H9 (cell line): ENCODE data around the gene POLG2. TPM values are rescaled to one million over a fixed set of nuclear protein-coding genes. Genes with fewer than 3 reads are reported as not detected.

Experiments used
- DNase-seq: peaks from one replicate; pipeline ENCODE4 v3.0.0-alpha.2; 2017
- H2AFZ ChIP-seq: one replicate; pipeline ENCODE4 v1.6.1; 2013; ENCODE audit warnings: mild to moderate bottlenecking, low read length, control low read depth, moderate library complexity
- H2AK5ac ChIP-seq: 2 replicates; pipeline ENCODE4 v1.6.1; 2013; ENCODE audit warnings: low read length, control low read depth, mixed read lengths; ENCODE audit not compliant: insufficient read length
- H2BK120ac ChIP-seq: one replicate; pipeline ENCODE4 v1.6.1; 2013; ENCODE audit warnings: low read depth, mild to moderate bottlenecking, low read length, control low read depth, inconsistent platforms; ENCODE audit not compliant: poor library complexity, severe bottlenecking
- H2BK12ac ChIP-seq: 2 replicates; pipeline ENCODE4 v1.6.1; 2013; ENCODE audit warnings: low read length, control low read depth, mixed read lengths, low read depth; ENCODE audit not compliant: insufficient read length
- H2BK15ac ChIP-seq: 2 replicates; pipeline ENCODE4 v1.6.1; 2013; ENCODE audit warnings: low read depth, low read length, control low read depth
- H2BK20ac ChIP-seq: one replicate; pipeline ENCODE4 v1.6.1; 2013; ENCODE audit warnings: low read depth, mild to moderate bottlenecking, low read length, control low read depth, inconsistent platforms; ENCODE audit not compliant: poor library complexity, severe bottlenecking
- H2BK5ac ChIP-seq: 2 replicates; pipeline ENCODE4 v1.6.1; 2013; ENCODE audit warnings: low read length, control low read depth, mixed read lengths; ENCODE audit not compliant: insufficient read length
- H3K14ac ChIP-seq: 2 replicates; pipeline ENCODE4 v1.6.1; 2013; ENCODE audit warnings: low read length, control low read depth; ENCODE audit not compliant: insufficient read depth
- H3K18ac ChIP-seq: 2 replicates; pipeline ENCODE4 v1.6.1; 2013; ENCODE audit warnings: low read depth, mild to moderate bottlenecking, mixed read lengths, low read length, control low read depth; ENCODE audit not compliant: insufficient read length
- H3K23ac ChIP-seq: 2 replicates; pipeline ENCODE4 v1.6.1; 2013; ENCODE audit warnings: low read length, control low read depth, mixed read lengths, low read depth; ENCODE audit not compliant: insufficient read length
- H3K23me2 ChIP-seq: 2 replicates; pipeline ENCODE4 v1.6.1; 2013; ENCODE audit warnings: low read depth, mild to moderate bottlenecking, mixed read lengths, low read length, control low read depth; ENCODE audit not compliant: insufficient read length, poor library complexity, severe bottlenecking
- H3K27ac ChIP-seq: 2 replicates; pipeline ENCODE4 v1.5.1; 2013; ENCODE audit warnings: low read length, control low read depth, mixed read lengths, low read depth; ENCODE audit not compliant: insufficient read length
- H3K27me3 ChIP-seq: 2 replicates; pipeline ENCODE4 v1.6.1; 2013; ENCODE audit warnings: low read length, control low read depth, inconsistent platforms; ENCODE audit not compliant: insufficient read depth
- H3K4ac ChIP-seq: 2 replicates; pipeline ENCODE4 v1.6.1; 2013; ENCODE audit warnings: low read depth, mild to moderate bottlenecking, control low read depth, inconsistent platforms, low read length, moderate library complexity
- H3K4me1 ChIP-seq: 2 replicates; pipeline ENCODE4 v1.6.1; 2013; ENCODE audit warnings: low read length, control low read depth, inconsistent platforms; ENCODE audit not compliant: insufficient read depth
- H3K4me2 ChIP-seq: 2 replicates; pipeline ENCODE4 v1.6.1; 2013; ENCODE audit warnings: low read length, control low read depth, mixed read lengths; ENCODE audit not compliant: insufficient read length, insufficient read depth
- H3K56ac ChIP-seq: 2 replicates; pipeline ENCODE4 v1.6.1; 2013; ENCODE audit warnings: low read depth, mild to moderate bottlenecking, mixed read lengths, low read length, control low read depth; ENCODE audit not compliant: insufficient read length
- H3K79me1 ChIP-seq: 2 replicates; pipeline ENCODE4 v1.6.1; 2013; ENCODE audit warnings: low read depth, mild to moderate bottlenecking, moderate library complexity, low read length, control low read depth, inconsistent platforms; ENCODE audit not compliant: insufficient read depth, poor library complexity, severe bottlenecking
- H3K79me2 ChIP-seq: 2 replicates; pipeline ENCODE4 v1.6.1; 2013; ENCODE audit warnings: low read length, control low read depth, inconsistent platforms; ENCODE audit not compliant: insufficient read depth
- H3K9ac ChIP-seq: 2 replicates; pipeline ENCODE4 v1.6.1; 2013; ENCODE audit warnings: low read length, control low read depth, mixed read lengths; ENCODE audit not compliant: insufficient read length; ENCODE audit errors: extremely low read depth
- H3K9me3 ChIP-seq: one replicate; pipeline ENCODE4 v1.6.1; 2013; ENCODE audit warnings: low read depth, low read length, inconsistent platforms; ENCODE audit not compliant: control insufficient read depth
- H3T11ph ChIP-seq: one replicate; pipeline ENCODE4 v1.6.1; 2013; ENCODE audit warnings: mild to moderate bottlenecking, low read length, control low read depth, inconsistent platforms
- H4K20me1 ChIP-seq: one replicate; pipeline ENCODE4 v1.6.1; 2013; ENCODE audit not compliant: control insufficient read depth, insufficient read length, insufficient read depth
- H4K5ac ChIP-seq: 2 replicates; pipeline ENCODE4 v1.6.1; 2013; ENCODE audit warnings: low read depth, mild to moderate bottlenecking, mixed read lengths, low read length, control low read depth; ENCODE audit not compliant: insufficient read length
- H4K8ac ChIP-seq: replicated peaks from 2 replicates; pipeline ENCODE4 v1.6.1; 2013; ENCODE audit warnings: low read length, control low read depth, mixed read lengths, low read depth; ENCODE audit not compliant: insufficient read length
- H4K91ac ChIP-seq: 2 replicates; pipeline ENCODE4 v1.6.1; 2013; ENCODE audit warnings: low read depth, mild to moderate bottlenecking, moderate library complexity, mixed read lengths, low read length, control low read depth; ENCODE audit not compliant: insufficient read length
- H3K27ac Mint-ChIP-seq, 3 experiments: 2 replicates in 2 of 3; 3 replicates in 1 of 3; pipeline ENCODE4 v1.8.0; 2020 to 2021; ENCODE audit warnings: mixed read lengths in 3 of 3, mild to moderate bottlenecking in 1 of 3, moderate library complexity in 1 of 3
- H3K27me3 Mint-ChIP-seq: 2 replicates; pipeline ENCODE4 v1.8.0; 2021; ENCODE audit warnings: low read depth, mild to moderate bottlenecking, moderate library complexity, mixed read lengths
- H3K36me3 Mint-ChIP-seq, 3 experiments: 2 replicates in 2 of 3; 3 replicates in 1 of 3; pipeline ENCODE4 v1.8.0; 2020 to 2021; ENCODE audit warnings: low read depth in 3 of 3, mixed read lengths in 3 of 3; ENCODE audit not compliant: insufficient read depth in 1 of 3
- H3K4me1 Mint-ChIP-seq, 2 experiments: 2 replicates each; pipeline ENCODE4 v1.8.0; 2020; ENCODE audit warnings: mixed read lengths in 2 of 2
- H3K4me3 Mint-ChIP-seq, 2 experiments: 2 replicates in 1 of 2; 3 replicates in 1 of 2; pipeline ENCODE4 v1.8.0; 2020 to 2021; ENCODE audit warnings: mild to moderate bottlenecking in 2 of 2, mixed read lengths in 2 of 2, moderate library complexity in 1 of 2
- H3K9me3 Mint-ChIP-seq, 2 experiments: 2 replicates in 1 of 2; 3 replicates in 1 of 2; pipeline ENCODE4 v1.8.0; 2020; ENCODE audit warnings: mild to moderate bottlenecking in 2 of 2, mixed read lengths in 2 of 2, moderate library complexity in 1 of 2
- WGBS: extraction: QIAGEN DNeasy Blood & Tissue Kit; methylation state at CpG from one replicate; pipeline ENCODE4 v1.1.7; 2013; ENCODE audit warnings: missing lambda C conversion rate, low lambda C conversion rate, mixed read lengths; ENCODE audit not compliant: insufficient read length; ENCODE audit errors: extremely low coverage; 5-methylcytosine and 5-hydroxymethylcytosine counted together
- total RNA-seq: library from RNA; stranded (reverse); gene quantifications from 2 replicates; pipeline ENCODE4 v1.2.1, GENCODE V29; 2021
- TF ChIP-seq, protein P1 (sequence below): fragments of 200-600 bp; sonication (generic); conservative IDR thresholded peaks from 3 replicates; pipeline ENCODE4 v1.8.0; 2021; ENCODE audit warnings: antibody characterized with exemption, mild to moderate bottlenecking

POLG2 gene
- total RNA-seq, 1 experiment from 2014 or later: 35.5 TPM

DNA sequence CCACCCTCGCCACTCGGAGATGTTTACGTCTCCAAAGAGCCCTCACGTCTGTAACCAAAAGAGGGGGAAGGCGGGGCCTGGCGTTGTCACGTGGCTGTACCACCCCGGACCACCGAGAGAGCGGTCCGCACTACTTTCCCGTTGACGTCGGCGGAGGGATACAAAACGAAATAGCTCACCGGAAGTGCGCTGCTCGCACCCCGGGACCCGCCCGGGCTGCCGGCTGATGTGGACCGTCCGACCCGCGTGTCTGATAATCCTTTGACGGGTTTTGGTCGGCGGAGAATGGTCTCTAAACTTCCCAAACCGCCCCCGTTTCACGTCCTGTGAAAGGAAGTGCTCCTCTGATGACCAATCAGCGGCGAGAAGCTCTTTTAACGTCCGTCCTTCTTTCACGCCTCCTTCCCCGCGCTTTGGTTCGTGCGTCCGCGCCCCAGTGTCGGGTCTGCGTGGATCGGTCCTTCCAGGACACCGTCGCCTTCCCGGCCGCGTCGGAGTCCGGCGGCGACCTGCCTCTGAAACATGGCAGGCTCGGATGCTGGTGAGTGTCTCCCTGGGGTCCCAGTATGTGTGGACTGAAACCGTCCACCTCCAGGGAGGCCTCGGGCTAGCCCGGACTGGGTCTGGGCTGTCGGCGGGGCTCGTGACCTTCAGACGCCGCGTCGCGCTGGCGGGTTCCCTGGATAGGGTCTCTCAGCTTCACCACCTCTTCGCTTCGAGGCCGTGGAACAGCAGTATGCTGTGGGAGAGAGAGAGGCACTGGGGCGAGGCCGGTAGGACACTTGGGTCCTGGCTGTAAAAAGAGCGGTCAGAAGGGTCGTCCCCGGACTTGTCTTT lies 9.9 kb upstream of the POLG2 start, which contains the start of gene CEP95:
Gene CEP95, plus strand, starts transcription at position 402 of the 837 bp plus-strand sequence. Its CDS starts 121 bp downstream, at position 523.
- Histone ChIP-seq H3K23me2 (peaks cover 6% of the 10 kb centered on the region), H3K14ac (peak within 1 kb of the TSS; percentile 97), H3K9ac (peak within 1 kb of the TSS; percentile 100), H3K79me1 (peaks cover 9% of the 10 kb centered on the region), H3T11ph (no peak within 1 kb of the TSS), H3K79me2 (peaks cover 33% of the 10 kb centered on the region), H2BK5ac (peak within 1 kb of the TSS; percentile 24), H3K27me3 (no peaks in the 10 kb centered on the region), H4K91ac (peak within 1 kb of the TSS; percentile 83), H3K4ac (no peak within 1 kb of the TSS), H3K56ac (peak within 1 kb of the TSS; percentile 89), H2BK15ac (no peak within 1 kb of the TSS), H4K5ac (peak within 1 kb of the TSS; percentile 96), H3K4me1 (no peaks in the 10 kb centered on the region), H3K23ac (no peak within 1 kb of the TSS), H2BK20ac (no peak within 1 kb of the TSS), H3K9me3 (no peaks in the 10 kb centered on the region), H2BK120ac (peak within 1 kb of the TSS; percentile 98), H2AFZ (no peak within 1 kb of the TSS), H3K4me2 (peak within 1 kb of the TSS; percentile 82), H4K8ac (no peak within 1 kb of the TSS), H2AK5ac (no peak within 1 kb of the TSS), H3K18ac (peak within 1 kb of the TSS; percentile 98), H4K20me1 (no peaks in the 10 kb centered on the region), H3K27ac (peak within 1 kb of the TSS; percentile 75), H2BK12ac (no peak within 1 kb of the TSS)
- DNase-seq: no peak
- H3K36me3 Mint-ChIP-seq: peaks cover 61 to 81% (median 73%) of the 10 kb centered on the region in 3 experiments
- TF ChIP-seq, protein P1, sequence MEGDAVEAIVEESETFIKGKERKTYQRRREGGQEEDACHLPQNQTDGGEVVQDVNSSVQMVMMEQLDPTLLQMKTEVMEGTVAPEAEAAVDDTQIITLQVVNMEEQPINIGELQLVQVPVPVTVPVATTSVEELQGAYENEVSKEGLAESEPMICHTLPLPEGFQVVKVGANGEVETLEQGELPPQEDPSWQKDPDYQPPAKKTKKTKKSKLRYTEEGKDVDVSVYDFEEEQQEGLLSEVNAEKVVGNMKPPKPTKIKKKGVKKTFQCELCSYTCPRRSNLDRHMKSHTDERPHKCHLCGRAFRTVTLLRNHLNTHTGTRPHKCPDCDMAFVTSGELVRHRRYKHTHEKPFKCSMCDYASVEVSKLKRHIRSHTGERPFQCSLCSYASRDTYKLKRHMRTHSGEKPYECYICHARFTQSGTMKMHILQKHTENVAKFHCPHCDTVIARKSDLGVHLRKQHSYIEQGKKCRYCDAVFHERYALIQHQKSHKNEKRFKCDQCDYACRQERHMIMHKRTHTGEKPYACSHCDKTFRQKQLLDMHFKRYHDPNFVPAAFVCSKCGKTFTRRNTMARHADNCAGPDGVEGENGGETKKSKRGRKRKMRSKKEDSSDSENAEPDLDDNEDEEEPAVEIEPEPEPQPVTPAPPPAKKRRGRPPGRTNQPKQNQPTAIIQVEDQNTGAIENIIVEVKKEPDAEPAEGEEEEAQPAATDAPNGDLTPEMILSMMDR: no peak
- H3K9me3 Mint-ChIP-seq: peaks cover 3 to 4% of the 10 kb centered on the region in 2 experiments; a peak in 3 of 5 replicates
- H3K27ac Mint-ChIP-seq: peak within 1 kb of the TSS; percentile 100
- no CpG with 5 or more reads among the region's 77 CpGs for WGBS
- peak within 1 kb of the TSS; percentile 98 to 100 for H3K4me3 Mint-ChIP-seq
- peaks cover 10% of the 10 kb centered on the region; the same call in 1 of the 2 replicates for H3K27me3 Mint-ChIP-seq
- peaks cover 35 to 50% of the 10 kb centered on the region in 2 experiments for H3K4me1 Mint-ChIP-seq
